GM12878 (cell line): ENCODE measurements around the gene NPAS2.

Experiments
- BCL11A ChIP-seq: IDR thresholded peaks from 2 replicates; pipeline ENCODE4 v1.6.1; 2011; ENCODE audit warnings: low read depth, low read length
- CHD2 ChIP-seq: IDR thresholded peaks from 2 replicates; pipeline ENCODE4 v1.6.1; 2011; ENCODE audit warnings: low read depth, low read length, improper control_type of control experiment, borderline replicate concordance
- EZH2 ChIP-seq: IDR thresholded peaks from 2 replicates; pipeline ENCODE4 v1.6.1; 2012; ENCODE audit warnings: low read depth, mild to moderate bottlenecking, control low read depth, inconsistent platforms, low read length, borderline replicate concordance; ENCODE audit not compliant: control insufficient read depth
- NFXL1 ChIP-seq: fragments of 450-650 bp; IDR thresholded peaks from 2 replicates; pipeline ENCODE4 v1.6.1; 2017; ENCODE audit warnings: antibody characterized with exemption, mild to moderate bottlenecking, borderline replicate concordance
- NFYB ChIP-seq: IDR thresholded peaks from 2 replicates; pipeline ENCODE4 v1.6.1; 2011; ENCODE audit warnings: low read depth, mild to moderate bottlenecking, low read length, improper control_type of control experiment, moderate library complexity; ENCODE audit not compliant: insufficient read depth
- RB1 ChIP-seq: fragments of 450-650 bp; formaldehyde crosslinking; IDR thresholded peaks from 2 replicates; pipeline ENCODE4 v1.6.1; 2017; ENCODE audit warnings: mild to moderate bottlenecking, borderline replicate concordance
- SP1 ChIP-seq: IDR thresholded peaks from one replicate; pipeline ENCODE4 v1.6.1; 2011; ENCODE audit warnings: low read depth, low read length
- SUPT20H ChIP-seq: IDR thresholded peaks from 2 replicates; pipeline ENCODE4 v1.6.1; 2011; ENCODE audit warnings: low read depth, mild to moderate bottlenecking, low read length, moderate library complexity, borderline replicate concordance; ENCODE audit not compliant: control insufficient read depth
- USF2 ChIP-seq: IDR thresholded peaks from 2 replicates; pipeline ENCODE4 v1.6.1; 2011; ENCODE audit warnings: low read depth, low read length, improper control_type of control experiment, borderline replicate concordance
- TF ChIP-seq, protein P1 (sequence below): fragments of 450-650 bp; IDR thresholded peaks from 2 replicates; pipeline ENCODE4 v1.6.1; 2018; ENCODE audit warnings: mild to moderate bottlenecking, low read depth, moderate library complexity; ENCODE audit not compliant: partially characterized antibody
- TF ChIP-seq, protein P2 (sequence below), 3 experiments: IDR thresholded peaks in 2 of 3; conservative IDR thresholded peaks in 1 of 3; 2 replicates each; pipeline ENCODE4 v1.5.1; 2011; ENCODE audit warnings: low read depth in 3 of 3, low read length in 3 of 3, mild to moderate bottlenecking in 3 of 3, control low read depth in 2 of 3, moderate library complexity in 2 of 3, inconsistent platforms in 1 of 3, mixed read lengths in 1 of 3; ENCODE audit not compliant: control insufficient read depth in 2 of 3, insufficient read depth in 1 of 3; ENCODE audit errors: extremely low read depth in 1 of 3
- TF ChIP-seq, protein P3 (sequence below): IDR thresholded peaks from 2 replicates; pipeline ENCODE4 v1.6.1; 2012; ENCODE audit warnings: low read length, inconsistent platforms
- TF ChIP-seq, protein P4 (sequence below): fragments of 450-650 bp; formaldehyde crosslinking; IDR thresholded peaks from 2 replicates; pipeline ENCODE4 v1.4.0; 2020; ENCODE audit warnings: mild to moderate bottlenecking, moderate library complexity
- TF ChIP-seq, protein P5 (sequence below): IDR thresholded peaks from 2 replicates; pipeline ENCODE4 v1.6.1; 2012; ENCODE audit warnings: low read depth, low read length, improper control_type of control experiment

DNA sequence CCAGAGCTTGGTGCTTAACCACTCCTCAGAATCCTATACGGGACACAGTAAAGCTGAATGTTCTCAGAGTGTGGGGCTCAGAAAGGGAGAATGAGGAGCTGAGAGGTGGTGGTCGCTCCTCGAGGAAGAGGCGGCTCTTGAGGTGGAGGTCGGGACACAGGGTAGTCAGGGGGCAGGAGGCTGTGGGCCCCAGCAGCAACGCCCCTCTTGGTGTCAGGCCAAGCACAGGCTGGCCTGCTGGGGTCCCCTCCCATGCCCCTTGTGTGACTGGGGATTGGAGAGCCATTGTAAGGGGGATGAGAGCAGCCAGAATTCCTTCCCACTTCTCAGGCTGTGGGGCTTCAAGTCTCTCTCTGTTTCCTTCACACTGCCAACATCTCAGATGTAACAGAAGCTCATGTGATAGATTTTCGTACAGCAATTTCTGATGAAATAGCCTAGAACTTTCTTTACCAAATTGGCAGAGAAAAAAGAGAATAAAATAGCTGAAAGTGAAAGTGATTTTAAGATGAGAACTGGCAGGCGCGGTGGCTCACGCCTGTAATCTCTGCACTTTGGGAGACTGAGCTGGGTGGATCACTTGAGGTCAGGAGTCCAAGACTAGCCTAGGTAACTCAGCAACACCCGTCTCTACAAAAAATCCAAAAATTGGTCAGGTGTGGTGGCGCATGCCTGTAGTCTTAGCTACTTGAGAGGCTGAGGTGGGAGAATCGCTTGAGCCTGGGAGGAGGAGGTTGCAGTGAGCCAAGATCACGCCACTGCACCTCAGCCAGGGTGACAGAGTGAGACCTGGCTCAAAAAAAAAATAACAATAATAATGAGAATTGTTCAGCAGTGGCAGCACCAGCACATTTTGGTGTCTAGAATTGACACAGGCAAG lies 121.1 kb downstream of the NPAS2 start:
- TF ChIP-seq, protein P1, sequence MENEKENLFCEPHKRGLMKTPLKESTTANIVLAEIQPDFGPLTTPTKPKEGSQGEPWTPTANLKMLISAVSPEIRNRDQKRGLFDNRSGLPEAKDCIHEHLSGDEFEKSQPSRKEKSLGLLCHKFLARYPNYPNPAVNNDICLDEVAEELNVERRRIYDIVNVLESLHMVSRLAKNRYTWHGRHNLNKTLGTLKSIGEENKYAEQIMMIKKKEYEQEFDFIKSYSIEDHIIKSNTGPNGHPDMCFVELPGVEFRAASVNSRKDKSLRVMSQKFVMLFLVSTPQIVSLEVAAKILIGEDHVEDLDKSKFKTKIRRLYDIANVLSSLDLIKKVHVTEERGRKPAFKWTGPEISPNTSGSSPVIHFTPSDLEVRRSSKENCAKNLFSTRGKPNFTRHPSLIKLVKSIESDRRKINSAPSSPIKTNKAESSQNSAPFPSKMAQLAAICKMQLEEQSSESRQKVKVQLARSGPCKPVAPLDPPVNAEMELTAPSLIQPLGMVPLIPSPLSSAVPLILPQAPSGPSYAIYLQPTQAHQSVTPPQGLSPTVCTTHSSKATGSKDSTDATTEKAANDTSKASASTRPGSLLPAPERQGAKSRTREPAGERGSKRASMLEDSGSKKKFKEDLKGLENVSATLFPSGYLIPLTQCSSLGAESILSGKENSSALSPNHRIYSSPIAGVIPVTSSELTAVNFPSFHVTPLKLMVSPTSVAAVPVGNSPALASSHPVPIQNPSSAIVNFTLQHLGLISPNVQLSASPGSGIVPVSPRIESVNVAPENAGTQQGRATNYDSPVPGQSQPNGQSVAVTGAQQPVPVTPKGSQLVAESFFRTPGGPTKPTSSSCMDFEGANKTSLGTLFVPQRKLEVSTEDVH: no peak
- TF ChIP-seq NFYB (no peak), EZH2 (no peak), SP1 (no peak), CHD2 (no peak), NFXL1 (no peak), RB1 (no peak), SUPT20H (no peak), USF2 (no peak), BCL11A (no peak)
- TF ChIP-seq, protein P2, sequence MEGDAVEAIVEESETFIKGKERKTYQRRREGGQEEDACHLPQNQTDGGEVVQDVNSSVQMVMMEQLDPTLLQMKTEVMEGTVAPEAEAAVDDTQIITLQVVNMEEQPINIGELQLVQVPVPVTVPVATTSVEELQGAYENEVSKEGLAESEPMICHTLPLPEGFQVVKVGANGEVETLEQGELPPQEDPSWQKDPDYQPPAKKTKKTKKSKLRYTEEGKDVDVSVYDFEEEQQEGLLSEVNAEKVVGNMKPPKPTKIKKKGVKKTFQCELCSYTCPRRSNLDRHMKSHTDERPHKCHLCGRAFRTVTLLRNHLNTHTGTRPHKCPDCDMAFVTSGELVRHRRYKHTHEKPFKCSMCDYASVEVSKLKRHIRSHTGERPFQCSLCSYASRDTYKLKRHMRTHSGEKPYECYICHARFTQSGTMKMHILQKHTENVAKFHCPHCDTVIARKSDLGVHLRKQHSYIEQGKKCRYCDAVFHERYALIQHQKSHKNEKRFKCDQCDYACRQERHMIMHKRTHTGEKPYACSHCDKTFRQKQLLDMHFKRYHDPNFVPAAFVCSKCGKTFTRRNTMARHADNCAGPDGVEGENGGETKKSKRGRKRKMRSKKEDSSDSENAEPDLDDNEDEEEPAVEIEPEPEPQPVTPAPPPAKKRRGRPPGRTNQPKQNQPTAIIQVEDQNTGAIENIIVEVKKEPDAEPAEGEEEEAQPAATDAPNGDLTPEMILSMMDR (IDR thresholded peaks at IDR 0.05 in 2 of 3, conservative IDR thresholded peaks at IDR 0.05 in 1 of 3; ENCODE audit: control insufficient read depth in 2 of 3, extremely low read depth in 1 of 3, insufficient read depth in 1 of 3, low read depth in 3 of 3, low read length in 3 of 3): no peak
- TF ChIP-seq, protein P3, sequence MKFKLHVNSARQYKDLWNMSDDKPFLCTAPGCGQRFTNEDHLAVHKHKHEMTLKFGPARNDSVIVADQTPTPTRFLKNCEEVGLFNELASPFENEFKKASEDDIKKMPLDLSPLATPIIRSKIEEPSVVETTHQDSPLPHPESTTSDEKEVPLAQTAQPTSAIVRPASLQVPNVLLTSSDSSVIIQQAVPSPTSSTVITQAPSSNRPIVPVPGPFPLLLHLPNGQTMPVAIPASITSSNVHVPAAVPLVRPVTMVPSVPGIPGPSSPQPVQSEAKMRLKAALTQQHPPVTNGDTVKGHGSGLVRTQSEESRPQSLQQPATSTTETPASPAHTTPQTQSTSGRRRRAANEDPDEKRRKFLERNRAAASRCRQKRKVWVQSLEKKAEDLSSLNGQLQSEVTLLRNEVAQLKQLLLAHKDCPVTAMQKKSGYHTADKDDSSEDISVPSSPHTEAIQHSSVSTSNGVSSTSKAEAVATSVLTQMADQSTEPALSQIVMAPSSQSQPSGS: no peak
- TF ChIP-seq, protein P4, sequence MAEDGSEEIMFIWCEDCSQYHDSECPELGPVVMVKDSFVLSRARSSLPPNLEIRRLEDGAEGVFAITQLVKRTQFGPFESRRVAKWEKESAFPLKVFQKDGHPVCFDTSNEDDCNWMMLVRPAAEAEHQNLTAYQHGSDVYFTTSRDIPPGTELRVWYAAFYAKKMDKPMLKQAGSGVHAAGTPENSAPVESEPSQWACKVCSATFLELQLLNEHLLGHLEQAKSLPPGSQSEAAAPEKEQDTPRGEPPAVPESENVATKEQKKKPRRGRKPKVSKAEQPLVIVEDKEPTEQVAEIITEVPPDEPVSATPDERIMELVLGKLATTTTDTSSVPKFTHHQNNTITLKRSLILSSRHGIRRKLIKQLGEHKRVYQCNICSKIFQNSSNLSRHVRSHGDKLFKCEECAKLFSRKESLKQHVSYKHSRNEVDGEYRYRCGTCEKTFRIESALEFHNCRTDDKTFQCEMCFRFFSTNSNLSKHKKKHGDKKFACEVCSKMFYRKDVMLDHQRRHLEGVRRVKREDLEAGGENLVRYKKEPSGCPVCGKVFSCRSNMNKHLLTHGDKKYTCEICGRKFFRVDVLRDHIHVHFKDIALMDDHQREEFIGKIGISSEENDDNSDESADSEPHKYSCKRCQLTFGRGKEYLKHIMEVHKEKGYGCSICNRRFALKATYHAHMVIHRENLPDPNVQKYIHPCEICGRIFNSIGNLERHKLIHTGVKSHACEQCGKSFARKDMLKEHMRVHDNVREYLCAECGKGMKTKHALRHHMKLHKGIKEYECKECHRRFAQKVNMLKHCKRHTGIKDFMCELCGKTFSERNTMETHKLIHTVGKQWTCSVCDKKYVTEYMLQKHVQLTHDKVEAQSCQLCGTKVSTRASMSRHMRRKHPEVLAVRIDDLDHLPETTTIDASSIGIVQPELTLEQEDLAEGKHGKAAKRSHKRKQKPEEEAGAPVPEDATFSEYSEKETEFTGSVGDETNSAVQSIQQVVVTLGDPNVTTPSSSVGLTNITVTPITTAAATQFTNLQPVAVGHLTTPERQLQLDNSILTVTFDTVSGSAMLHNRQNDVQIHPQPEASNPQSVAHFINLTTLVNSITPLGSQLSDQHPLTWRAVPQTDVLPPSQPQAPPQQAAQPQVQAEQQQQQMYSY (CRISPR knock-in tag): no peak
- TF ChIP-seq, protein P5, sequence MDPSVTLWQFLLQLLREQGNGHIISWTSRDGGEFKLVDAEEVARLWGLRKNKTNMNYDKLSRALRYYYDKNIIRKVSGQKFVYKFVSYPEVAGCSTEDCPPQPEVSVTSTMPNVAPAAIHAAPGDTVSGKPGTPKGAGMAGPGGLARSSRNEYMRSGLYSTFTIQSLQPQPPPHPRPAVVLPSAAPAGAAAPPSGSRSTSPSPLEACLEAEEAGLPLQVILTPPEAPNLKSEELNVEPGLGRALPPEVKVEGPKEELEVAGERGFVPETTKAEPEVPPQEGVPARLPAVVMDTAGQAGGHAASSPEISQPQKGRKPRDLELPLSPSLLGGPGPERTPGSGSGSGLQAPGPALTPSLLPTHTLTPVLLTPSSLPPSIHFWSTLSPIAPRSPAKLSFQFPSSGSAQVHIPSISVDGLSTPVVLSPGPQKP: no peak
